NCI-H510A treated with DMSO at 0.1 percent for 48 hours (cell line): ENCODE measurements around the gene DIPK1A.

Experiments
- DNase-seq: peaks from one replicate; lab custom pipeline; 2025; lab: John Stamatoyannopoulos, UW

Gene DIPK1A

GRCh38 chr1:92952714-92953113 is 8.5 kb downstream of the DIPK1A start:
- DNase-seq, result no peak

DNA sequence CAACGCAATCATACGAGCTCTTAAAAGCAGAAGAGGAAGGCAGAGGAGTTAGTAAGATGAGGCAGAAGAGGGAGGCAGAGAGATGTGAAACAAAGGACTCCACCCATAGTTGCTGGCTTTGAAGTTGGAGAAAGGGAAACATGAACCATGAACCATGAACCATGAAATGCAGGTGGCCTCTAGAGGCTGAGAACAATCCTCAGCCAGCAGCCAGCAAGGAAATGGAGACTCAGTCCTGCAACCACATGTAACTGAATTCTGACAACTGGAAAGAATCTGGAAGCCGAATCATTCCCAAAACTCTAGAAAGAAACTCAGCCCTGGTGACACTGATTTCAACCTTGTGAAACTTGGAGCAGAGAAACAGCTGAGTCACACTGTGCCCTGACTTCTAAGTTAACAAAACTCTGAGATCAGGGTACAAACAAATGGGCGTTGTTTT is 10.1 kb downstream of the DIPK1A start:
- peak; percentile 89 for DNase-seq

- no peak for DNase-seq
These were observed 11.1 kb downstream of the DIPK1A start for GRCh38 chr1:92949937-92950817.

DNA sequence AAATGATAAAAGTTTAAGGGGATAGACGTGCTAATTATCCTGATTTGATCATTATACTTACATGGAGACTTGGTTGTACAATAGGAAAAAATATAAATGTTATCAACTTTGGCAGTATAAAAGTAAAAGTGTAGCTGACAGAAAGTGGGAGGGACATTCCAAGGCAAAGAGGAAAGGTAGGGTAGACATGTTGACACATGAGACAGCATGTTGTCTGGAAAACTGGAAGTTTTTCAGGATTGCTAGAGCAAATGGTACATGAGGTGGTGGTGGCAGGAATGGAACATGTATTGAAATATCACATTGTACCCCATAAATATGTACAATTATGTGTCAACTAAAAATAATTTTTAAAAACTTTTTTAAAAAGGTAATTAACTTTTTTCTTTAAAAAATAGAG is 13.2 kb downstream of the DIPK1A start:
- DNase-seq, result no peak

GRCh38 chr1:92945748-92946270 is 15.5 kb downstream of the DIPK1A start:
- no peak for DNase-seq

DNA sequence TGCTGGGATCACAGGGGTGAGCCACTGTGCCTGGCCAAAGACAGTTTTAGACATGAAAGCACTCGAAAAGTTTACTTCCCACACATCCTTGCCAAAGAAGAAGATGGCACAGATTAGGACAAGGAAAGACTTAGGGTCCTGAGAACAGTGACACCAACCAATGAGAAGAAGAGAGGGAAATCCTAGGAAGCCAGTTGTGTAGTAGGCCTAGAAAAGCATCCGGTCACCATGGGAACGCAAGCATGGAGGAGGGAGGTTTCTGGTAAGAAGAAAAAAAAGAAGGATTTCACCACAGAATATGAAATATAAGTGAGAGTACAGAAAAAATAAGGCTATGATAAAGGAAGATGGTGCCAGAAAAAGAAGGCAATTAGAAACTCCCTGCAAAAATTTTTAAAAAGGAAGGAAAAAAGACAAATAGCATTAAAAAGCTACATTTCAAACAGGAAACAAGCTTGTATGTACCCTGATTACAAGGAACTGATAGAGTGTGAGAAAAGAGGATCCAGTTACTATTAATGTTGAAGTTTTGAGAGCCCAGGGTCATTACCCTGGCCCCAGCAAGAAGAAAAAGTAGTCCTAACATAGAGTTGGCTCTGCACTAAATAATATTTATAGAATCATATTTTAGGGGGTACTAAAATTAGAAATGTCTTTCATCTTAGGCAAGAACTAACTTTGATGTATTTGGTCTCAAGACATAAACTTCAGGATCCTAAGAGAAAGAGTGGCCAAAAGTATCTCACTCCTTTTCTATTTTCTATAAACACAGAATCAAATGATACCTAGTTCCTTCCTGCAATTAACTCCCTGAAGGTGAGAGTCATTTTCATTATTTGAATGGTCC is 16.1 kb downstream of the DIPK1A start:
- no peak for DNase-seq

GRCh38 chr1:92943502-92943847 is 17.8 kb downstream of the DIPK1A start:
- no peak for DNase-seq

- DNase-seq, result no peak
These were observed 20.7 kb downstream of the DIPK1A start for GRCh38 chr1:92940541-92940940.

GRCh38 chr1:92937731-92938130 is 23.5 kb downstream of the DIPK1A start:
- no peak for DNase-seq

GRCh38 chr1:92936865-92937264 is 24.4 kb downstream of the DIPK1A start:
- DNase-seq, result no peak

DNA sequence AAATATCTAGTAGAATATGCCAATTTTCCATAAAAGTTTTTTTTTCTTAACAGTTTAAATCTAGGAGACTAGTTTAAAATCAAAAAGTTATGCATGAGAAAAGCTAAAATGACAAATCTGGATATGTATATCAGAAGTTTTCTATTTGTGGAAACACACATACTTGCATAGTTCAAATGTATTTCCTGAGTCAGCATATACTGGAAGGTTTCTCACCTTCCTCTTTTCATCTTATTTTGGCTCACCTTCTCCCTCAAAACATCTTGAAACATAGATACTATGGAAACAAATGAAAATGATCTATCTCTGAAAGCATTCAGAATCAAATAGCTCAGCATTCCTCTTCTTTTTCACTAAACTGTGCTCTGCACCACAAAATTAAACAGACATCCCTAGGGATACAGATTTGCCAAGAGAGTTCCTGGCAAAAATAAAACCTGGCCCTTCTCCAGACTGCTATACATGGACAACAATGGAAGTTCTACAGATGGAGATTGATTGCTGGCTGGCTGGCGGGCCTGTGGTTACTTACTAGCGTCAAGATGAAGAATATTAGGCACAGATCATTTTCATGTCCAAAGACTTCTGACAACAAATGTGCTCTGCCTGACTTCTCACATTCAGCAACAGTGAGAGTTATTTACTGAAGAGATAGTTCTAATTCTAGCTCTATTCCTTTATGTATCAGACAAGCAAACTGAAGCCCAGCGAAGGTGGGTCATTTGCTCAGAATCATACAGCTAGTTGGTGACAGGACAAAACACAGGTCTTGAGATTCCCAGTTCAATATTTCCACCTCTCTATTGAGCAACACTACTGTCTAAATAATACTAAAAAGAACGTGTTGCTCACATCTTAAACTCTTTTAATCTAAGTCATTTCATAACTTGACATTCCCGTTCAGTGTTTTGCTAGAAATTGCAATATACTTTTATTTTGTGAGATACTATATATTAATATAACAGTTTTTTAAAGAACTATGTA is 26.6 kb downstream of the DIPK1A start:
- DNase-seq, result peak; percentile 83

- DNase-seq, result no peak
These were observed 27.8 kb downstream of the DIPK1A start for GRCh38 chr1:92933459-92933858.

DNA sequence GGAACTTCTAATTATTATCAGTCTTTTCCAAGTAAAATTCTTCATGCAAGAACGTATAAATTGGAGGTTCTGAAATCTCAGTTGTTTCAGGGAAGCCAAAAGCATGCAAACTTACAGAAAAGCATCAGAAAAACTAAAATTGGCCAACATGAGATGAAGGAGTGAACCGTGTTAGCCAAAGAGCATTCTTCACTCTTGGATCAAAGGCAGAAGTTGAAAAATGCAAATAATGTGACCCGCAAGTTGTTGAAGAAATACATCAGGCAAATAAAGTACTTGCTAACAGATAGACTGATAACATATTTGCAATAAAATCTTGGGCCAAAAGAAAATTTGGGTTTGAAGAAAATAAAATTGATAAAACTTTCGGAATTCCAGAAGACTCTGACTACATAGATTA is 29.6 kb downstream of the DIPK1A start:
- DNase-seq, result no peak

DNA sequence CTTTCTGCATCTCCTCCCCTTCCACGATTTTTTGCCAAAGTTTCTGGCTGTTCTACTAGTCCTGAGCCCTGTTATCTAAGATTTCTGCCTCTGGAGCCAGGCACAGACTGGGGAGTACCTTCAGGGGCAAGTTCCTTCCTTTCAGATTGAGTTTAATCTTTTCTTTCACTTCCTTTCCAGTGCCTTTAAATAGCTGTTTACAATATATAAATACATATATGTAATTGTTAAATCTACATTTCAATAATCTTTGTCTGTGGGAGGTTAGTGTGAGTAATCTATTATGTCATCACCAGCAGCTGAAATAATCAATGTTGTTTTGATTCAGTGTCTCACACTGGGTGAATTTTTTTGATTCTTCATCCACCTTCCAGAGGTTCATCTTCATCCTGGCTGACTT is 31.8 kb downstream of the DIPK1A start:
- no peak for DNase-seq

DNA sequence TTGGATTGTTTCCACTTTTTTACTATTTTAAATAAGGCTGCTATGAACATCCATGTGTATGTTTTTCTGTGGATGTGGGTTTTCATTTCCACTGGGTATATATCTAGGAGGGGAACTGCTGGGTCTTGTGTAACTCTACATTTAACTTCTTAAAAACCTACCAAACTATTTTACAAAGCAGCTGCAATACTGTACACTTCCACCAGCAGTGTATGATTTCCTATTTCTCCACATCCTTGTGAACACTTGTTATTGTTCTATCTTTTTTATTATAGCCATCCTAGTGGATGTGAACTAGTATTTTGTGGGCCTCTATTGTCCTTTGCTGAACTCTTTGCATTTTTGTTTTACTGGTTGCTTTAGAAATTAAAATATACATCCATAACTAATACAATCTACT is 33.4 kb downstream of the DIPK1A start:
- no peak for DNase-seq

- no peak for DNase-seq
These were observed 34.4 kb downstream of the DIPK1A start for GRCh38 chr1:92926873-92927272.

DNA sequence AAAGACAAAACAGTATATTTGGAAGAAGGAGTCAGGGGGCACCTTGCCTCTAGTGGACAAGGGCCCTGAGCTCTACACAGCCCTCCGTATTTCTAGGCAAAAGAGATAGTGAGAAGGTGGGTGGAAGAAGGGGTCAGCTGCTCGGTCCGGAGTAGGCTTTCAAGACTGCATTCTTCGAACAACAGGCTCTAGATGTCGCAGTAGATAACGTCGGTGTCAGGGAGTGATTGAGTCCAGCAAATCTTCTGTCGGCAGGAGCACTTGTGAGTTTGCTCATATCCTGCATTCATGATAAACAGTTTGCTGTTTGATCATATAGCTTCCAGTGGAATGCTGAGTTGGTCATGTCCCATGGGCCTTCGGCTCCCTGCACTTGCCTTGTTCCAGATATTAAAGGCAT is 36.8 kb downstream of the DIPK1A start:
- DNase-seq, result no peak

DNA sequence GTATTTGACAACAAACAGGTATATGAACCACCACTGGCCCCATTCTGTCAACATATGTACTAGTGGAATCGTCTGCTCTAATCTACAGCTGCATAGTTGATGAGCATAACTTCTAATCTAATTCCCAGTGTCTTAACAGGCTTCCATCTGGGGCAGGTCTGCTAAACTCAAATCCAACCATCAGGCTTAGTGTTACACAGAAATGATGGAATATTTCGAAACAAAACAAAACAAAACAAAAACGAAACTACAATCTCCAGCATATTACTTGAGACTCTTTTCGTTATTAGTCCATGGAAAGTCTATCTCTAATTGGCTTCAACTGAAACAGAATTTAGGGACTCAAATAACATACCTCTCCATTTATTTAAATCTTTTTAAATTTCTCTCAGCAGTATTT is 37.6 kb downstream of the DIPK1A start:
- no peak for DNase-seq

DNA sequence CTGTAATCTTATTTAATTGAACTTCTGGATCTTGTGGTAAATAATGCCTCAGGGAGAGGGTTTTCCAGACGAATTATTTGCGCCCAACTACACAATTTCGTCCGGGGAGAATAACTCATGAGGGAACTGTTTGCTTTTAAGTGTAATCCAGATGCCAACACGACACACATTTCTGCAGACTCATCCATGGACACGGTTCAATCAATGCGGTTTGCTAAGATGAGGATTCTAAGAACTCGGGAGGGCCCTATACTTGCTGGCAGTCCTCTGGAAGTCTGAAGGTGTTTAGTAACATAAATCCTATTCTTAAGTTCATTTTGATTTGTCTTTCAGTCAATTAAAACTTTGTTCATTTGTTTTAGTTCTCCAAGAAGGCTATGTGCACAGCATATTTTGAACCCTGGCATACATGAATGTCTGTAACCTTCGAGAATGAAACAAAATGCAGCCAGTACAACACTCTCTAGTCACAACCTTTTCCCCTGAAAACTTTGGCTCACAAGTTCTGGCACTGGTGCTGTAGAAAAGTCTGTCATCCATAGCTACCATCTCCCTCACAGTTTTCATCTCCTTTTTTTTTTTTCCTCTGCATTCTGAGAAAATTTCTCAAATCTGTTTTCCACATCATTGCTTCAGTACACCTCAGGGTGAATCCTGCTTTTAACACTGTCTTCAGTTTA is 38.8 kb downstream of the DIPK1A start:
- no peak for DNase-seq

DNA sequence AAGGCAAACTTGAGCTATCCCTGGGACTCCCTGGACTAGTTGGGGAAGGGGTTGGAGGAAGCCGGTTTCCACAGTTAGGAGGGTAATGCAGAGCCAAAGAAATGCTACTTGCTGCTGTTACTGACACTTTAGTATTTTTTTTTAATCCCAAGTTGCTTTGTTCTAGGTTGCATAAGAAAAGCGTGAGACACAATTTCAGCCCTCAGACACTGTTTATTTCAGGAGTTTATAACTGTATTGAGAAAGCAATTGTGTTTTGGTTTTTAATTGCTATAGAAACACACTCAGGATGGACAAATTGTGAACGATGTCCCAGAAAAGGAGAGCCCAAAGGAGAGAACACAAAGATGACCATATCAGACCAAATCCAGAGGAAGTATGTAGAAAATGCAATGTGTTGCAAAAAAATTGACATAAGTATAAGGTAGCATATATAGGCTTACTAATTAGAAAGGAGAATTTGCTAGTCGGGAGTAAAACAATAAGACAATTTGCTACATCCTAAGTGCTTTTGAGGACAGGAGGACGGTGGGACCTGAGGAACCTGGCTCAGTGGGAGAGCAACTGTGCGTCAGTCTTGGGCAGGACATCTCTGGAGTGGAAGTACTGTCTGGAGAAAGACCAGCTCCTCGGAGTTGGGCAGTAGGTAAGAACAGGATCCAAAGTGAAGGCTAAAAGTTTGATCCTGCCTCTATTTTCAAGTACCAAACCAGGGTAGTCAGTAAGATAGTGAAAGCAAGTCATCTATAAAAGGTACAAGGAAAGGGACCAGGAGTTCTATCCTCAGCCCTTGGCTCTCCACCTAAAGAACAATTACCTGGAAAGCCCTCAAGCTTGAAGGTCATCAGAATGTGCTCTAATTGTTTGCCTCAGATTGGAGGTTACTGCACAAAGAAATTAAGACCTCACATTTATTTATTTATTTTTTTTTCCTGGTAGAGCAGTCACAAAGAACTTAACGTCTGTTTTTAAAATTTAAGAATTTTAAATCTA is 39.9 kb downstream of the DIPK1A start:
- DNase-seq, result no peak
